ENCODE data around the gene RAB1A.

- no peak for TF ChIP-seq BCL3 (IDR thresholded peaks at IDR 0.05; ENCODE audit: borderline replicate concordance, insufficient read depth, low read depth, low read length, poor library complexity, severe bottlenecking)
- no peak for TF ChIP-seq CTCF (IDR thresholded peaks at IDR 0.05 in 2 of 3, conservative IDR thresholded peaks at IDR 0.05 in 1 of 3; ENCODE audit: control insufficient read depth in 2 of 3, extremely low read depth in 1 of 3, insufficient read depth in 1 of 3, low read depth in 3 of 3, low read length in 3 of 3)
- TF ChIP-seq FOXK2 (IDR thresholded peaks at IDR 0.05): no peak
- no peak for TF ChIP-seq POLR2AphosphoS5 (IDR thresholded peaks at IDR 0.05; ENCODE audit: low read length)
- TF ChIP-seq POLR2A (IDR thresholded peaks at IDR 0.05; ENCODE audit: low read depth, low read length): no peak
- no peak for TF ChIP-seq HDGF (IDR thresholded peaks at IDR 0.05)
- no peak for TF ChIP-seq ATF7 (IDR thresholded peaks at IDR 0.05; ENCODE audit: low read depth)
- no peak for TF ChIP-seq REST (IDR thresholded peaks at IDR 0.05; ENCODE audit: low read depth, low read length)
- no peak for TF ChIP-seq HDAC2 (IDR thresholded peaks at IDR 0.05)
- TF ChIP-seq ZNF207 (IDR thresholded peaks at IDR 0.05; ENCODE audit: borderline replicate concordance): no peak
- TF ChIP-seq PKNOX1 (IDR thresholded peaks at IDR 0.05): no peak
- no peak for TF ChIP-seq CREB1 (IDR thresholded peaks at IDR 0.05; ENCODE audit: low read depth)
- TF ChIP-seq EZH2 (IDR thresholded peaks at IDR 0.05; ENCODE audit: borderline replicate concordance, control insufficient read depth, low read depth, low read length): no peak
Observed at GRCh38 chr2:65116645-65117044, 13.3 kb downstream of the RAB1A start.

Data from GM12878 (cell line).